ENCODE data around the gene SKIC3. TPM values are rescaled to one million over a fixed set of nuclear protein-coding genes. Genes with fewer than 3 reads are reported as not detected.

Gene SKIC3
- total and polyA plus RNA-seq, 2 donors = 28.3 to 253 TPM

DNA sequence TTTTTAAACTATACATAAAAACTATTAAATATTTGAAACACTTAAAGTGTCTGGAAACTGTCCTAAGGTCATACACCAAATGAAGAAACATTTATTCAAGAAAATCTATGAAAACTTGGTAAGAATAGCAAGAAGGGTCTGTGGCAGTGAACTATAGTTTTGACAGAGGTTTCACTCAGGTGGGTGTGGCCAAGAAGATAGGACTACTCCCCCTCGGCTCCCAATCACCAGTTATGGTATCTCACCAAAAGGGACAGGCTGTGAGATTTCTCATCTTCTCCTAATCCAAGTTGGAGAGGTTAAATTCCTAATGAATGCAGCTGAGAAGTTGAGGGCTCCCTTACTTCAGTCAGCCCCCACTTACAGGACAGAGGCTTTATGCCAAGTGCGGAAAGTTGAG lies 3.1 kb upstream of the SKIC3 start:
- WGBS = 90% methylated on average over 2 of the region's 2 CpGs
- H3K36me3 ChIP-seq (ENCODE audit: insufficient read depth) = no peaks in the 10 kb centered on the region
- no peaks in the 10 kb centered on the region for H3K4me1 ChIP-seq (ENCODE audit: insufficient read depth)
- no peak for DNase-seq (ENCODE audit: extremely low spot score)
- no peak overlapping the region for H3K4me3 ChIP-seq (ENCODE audit: low read depth, low read length)
- no peak overlapping the region for H3K27ac ChIP-seq (ENCODE audit: low read depth)

DNA sequence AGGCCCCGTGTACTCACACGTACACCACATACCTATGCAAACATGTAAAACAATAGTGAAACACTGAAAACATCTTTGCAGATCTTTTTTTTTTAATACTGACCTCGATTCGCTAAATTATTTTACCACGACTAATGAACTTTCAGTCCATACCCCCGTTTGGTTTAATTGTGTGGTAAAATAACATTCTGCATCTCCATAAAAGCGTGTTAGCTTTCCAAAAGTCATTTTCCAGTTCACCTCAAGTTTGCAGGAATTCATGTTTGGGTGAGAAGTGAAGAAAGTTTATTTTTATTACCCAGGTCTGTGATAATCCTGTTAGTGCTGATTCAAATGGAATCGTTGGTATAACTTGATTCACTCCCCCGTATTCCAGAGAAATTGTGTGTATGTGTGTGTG lies 776 bp upstream of the SKIC3 start:
- H3K27ac ChIP-seq (ENCODE audit: low read depth) = peak overlapping the region; percentile 96
- WGBS = under 1% methylated on average over 9 of the region's 9 CpGs
- H3K4me3 ChIP-seq (ENCODE audit: low read depth, low read length) = peak overlapping the region; percentile 64
- no peak for DNase-seq (ENCODE audit: extremely low spot score)
- no peaks in the 10 kb centered on the region for H3K36me3 ChIP-seq (ENCODE audit: insufficient read depth)
- no peaks in the 10 kb centered on the region for H3K4me1 ChIP-seq (ENCODE audit: insufficient read depth)

DNA sequence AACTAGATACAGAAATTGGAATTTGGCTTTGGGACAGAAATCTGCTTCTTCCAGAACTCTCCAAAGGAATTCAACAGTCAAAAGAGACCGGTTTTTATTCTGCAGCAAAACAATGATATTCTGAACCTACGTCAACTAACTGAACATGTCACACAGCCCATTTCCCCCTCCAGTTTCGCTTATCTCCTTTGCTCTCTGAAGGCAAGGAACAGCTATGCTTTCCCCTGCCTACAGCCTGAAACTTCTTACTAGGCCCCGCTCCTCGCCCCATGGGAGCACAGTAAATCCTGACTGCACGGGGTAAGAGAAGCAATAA lies 488 bp downstream of the SKIC3 start:
- no peak for DNase-seq (ENCODE audit: extremely low spot score)
- no peaks in the 10 kb centered on the region for H3K36me3 ChIP-seq (ENCODE audit: insufficient read depth)
- peak overlapping the region; percentile 61 for H3K27ac ChIP-seq (ENCODE audit: low read depth)
- no peaks in the 10 kb centered on the region for H3K4me1 ChIP-seq (ENCODE audit: insufficient read depth)
- peak overlapping the region; percentile 64 for H3K4me3 ChIP-seq (ENCODE audit: low read depth, low read length)
- WGBS = 0% methylated on average over 6 of the region's 6 CpGs

DNA sequence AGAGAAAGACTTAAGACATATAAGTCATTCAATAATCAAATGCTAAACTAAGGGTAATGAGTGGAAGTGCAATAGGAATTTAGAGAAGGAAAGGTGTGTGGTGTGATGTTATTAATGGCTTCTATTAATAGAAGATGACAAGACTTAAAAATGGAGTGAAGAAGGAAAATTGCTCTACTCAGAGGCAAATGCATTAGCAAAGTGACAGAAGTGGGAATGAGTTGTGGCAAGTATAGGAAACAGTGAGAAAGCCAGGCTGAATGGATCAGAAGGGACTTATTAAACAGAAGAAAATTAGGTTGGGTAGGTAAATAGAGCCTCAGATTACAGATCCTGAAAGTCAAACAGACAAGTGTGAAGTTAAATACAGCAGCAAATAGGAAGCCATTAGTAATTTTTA lies 5.7 kb downstream of the SKIC3 start:
- Histone ChIP-seq H3K4me1 (ENCODE audit: insufficient read depth) (no peaks in the 10 kb centered on the region), H3K27ac (ENCODE audit: low read depth) (no peak overlapping the region), H3K4me3 (ENCODE audit: low read depth, low read length) (no peak overlapping the region), H3K36me3 (ENCODE audit: insufficient read depth) (peaks cover 2% of the 10 kb centered on the region)
- DNase-seq (ENCODE audit: extremely low spot score) = no peak

DNA sequence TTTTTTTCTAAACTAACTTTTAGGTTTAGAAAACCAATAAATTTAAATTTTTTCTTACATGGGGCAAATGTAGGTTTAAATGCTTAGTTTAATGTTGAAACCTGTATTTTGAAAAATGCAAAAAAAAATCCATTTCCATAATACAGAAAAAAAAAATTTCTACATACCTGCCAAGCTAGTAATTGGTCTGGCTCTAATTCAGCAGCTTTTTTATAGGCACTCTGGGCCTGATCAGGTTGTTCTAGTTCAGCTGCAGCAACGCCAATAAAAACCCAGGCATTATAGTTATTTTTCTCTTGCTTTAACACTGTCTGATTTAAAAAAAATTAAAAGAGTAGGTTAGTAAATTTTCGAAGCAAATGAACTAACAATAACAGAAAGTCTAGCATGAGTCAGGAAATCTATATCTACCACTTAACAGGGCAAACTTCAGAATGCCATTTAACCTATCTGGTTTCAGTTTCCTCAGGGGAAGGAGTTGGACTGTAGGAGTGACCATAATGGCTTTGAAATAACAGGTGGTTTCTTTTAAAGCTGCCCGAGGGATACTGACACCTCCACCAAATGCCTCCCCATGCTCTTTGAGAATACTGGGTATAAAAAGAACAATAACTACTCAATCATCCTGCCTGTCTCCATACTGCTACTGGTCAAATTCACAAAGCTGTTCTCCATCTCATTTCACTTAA lies 11.6 kb downstream of the SKIC3 start:
- DNase-seq (ENCODE audit: extremely low spot score) = no peak
- 45% methylated on average over 3 of the region's 3 CpGs for WGBS
- no peak overlapping the region for H3K4me3 ChIP-seq (ENCODE audit: low read depth, low read length)
- H3K4me1 ChIP-seq (ENCODE audit: insufficient read depth) = no peaks in the 10 kb centered on the region
- H3K27ac ChIP-seq (ENCODE audit: low read depth) = no peak overlapping the region
- peaks cover 2% of the 10 kb centered on the region for H3K36me3 ChIP-seq (ENCODE audit: insufficient read depth)

DNA sequence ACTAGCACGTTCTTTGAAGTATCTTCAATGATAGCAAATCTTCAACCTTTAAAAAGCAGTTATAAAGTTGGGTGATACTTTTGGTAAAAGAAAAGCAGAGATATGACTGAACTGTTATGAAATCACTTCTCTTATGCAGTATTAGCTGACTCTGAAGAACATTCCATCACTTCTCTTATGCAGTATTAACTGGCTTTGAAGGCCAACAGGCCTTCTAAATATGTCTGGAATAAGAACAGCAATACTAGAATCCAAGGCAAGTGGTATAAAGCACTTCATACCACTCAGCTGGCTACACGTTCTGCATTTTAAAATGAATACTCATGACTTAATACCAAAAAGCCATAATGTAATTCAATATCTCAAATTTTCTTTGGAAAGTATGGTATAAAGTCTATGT lies 17.3 kb downstream of the SKIC3 start:
- DNase-seq (ENCODE audit: extremely low spot score) = no peak
- Histone ChIP-seq H3K4me3 (ENCODE audit: low read depth, low read length) (no peak overlapping the region), H3K4me1 (ENCODE audit: insufficient read depth) (no peaks in the 10 kb centered on the region), H3K36me3 (ENCODE audit: insufficient read depth) (no peaks in the 10 kb centered on the region), H3K27ac (ENCODE audit: low read depth) (no peak overlapping the region)
- WGBS = 88% methylated on average over 2 of the region's 2 CpGs

DNA sequence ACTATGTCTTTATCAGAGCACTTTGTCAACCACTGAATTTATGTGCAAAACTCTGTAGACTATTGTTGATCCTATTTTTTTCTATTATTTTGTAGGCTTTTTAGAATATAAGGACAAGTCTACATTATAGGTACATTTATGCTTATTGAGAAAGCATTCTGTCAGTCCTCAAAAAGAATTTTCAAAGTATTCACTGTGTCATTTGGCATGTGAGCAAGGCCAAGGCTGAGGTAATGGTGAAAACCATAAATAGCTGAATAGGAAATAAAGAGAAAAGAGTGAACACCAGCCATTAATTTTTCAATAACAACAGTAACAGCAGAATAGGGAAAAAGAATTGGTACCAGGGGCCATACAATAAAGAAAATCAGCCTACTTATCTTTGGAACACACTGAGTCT lies 21.0 kb downstream of the SKIC3 start:
- Histone ChIP-seq H3K36me3 (ENCODE audit: insufficient read depth) (no peaks in the 10 kb centered on the region), H3K27ac (ENCODE audit: low read depth) (no peak overlapping the region), H3K4me3 (ENCODE audit: low read depth, low read length) (no peak overlapping the region), H3K4me1 (ENCODE audit: insufficient read depth) (no peaks in the 10 kb centered on the region)
- no peak for DNase-seq (ENCODE audit: extremely low spot score)

DNA sequence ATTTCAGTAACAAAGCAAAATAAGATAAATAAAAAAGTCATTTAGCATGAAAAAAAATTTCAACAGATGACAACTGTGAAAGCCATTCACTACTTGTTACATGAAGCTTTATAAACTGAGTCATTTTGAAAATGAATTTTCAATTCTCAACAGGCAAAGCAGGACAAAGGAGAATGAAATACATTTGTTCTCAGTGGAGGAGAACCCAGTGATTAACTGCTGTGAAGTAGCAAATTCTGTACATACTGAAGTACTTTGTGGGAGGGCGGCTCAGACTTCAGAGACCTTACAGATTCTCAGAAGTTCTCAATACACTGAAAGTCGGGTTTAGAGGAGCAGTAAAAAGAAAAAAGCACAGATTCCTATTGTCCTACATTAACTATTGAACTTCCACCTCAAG lies 21.7 kb downstream of the SKIC3 start:
- no peak for DNase-seq (ENCODE audit: extremely low spot score)
- WGBS = 57% methylated on average over 2 of the region's 2 CpGs
- Histone ChIP-seq H3K4me3 (ENCODE audit: low read depth, low read length) (no peak overlapping the region), H3K27ac (ENCODE audit: low read depth) (no peak overlapping the region), H3K36me3 (ENCODE audit: insufficient read depth) (peaks cover 2% of the 10 kb centered on the region), H3K4me1 (ENCODE audit: insufficient read depth) (no peaks in the 10 kb centered on the region)

DNA sequence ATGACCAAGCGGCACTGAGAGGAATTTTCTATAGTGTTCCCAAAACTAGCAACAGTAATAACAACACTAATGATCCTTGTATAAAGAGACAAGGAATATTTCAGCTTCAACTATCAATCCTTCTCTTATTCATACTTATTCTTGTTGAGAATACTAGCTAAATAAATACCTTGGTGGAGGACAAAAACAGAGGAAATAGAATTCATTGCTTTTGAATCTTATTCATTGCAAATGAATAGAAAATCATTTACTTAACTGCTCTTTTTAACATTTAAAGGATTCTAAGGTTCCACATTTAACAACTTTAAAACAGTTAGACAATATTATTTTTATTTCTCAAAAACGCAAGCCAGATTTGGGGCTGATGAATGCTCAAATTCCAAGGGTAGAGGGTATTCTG lies 22.4 kb downstream of the SKIC3 start:
- peaks cover 2% of the 10 kb centered on the region for H3K36me3 ChIP-seq (ENCODE audit: insufficient read depth)
- WGBS = 93% methylated on average over 2 of the region's 2 CpGs

DNA sequence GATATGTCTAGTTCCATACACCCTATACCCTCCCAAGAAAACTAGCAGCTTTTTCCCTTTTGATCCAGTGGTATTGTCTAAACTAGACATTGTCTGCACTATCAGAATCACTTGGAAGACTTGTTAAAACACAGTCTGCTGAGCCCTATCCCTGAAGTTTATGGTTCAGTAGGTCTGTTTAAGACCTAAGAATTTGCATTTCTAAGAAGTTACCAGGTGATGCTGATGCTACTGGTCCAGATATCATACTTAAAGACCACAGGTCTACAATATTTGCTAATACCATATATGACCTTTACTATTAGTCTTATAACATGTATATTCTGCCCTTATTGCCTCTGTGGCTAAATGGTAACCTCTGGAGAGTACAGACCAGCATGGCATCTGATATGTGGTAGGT lies 23.3 kb downstream of the SKIC3 start:
- H3K27ac ChIP-seq (ENCODE audit: low read depth) = no peak overlapping the region
- peaks cover 2% of the 10 kb centered on the region for H3K36me3 ChIP-seq (ENCODE audit: insufficient read depth)
- no peak for DNase-seq (ENCODE audit: extremely low spot score)
- H3K4me1 ChIP-seq (ENCODE audit: insufficient read depth) = no peaks in the 10 kb centered on the region
- no peak overlapping the region for H3K4me3 ChIP-seq (ENCODE audit: low read depth, low read length)

More for the DNA sequence above, 22.4 kb downstream of the SKIC3 start:
- Histone ChIP-seq H3K4me1 (ENCODE audit: insufficient read depth) (no peaks in the 10 kb centered on the region), H3K4me3 (ENCODE audit: low read depth, low read length) (no peak overlapping the region), H3K27ac (ENCODE audit: low read depth) (no peak overlapping the region)
- DNase-seq (ENCODE audit: extremely low spot score) = no peak

DNA sequence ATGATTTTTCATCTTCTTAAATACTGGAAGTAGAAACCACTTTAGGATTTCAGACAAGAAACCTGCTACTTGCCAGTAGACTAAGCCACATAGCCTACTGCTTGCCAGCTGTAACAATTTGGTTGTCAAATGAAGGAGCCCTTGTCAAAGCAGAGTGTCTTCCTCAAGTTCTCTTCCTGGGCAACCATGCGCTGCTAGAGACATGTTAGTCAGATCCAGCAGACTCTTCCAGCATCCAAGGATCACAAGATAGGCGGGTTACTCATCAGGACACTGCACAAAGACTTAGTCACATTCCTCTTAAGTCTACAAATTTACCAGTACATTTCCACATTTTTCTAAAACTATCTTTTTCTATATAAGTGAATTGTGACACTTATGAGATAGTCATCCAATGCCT lies 24.4 kb downstream of the SKIC3 start:
- WGBS = 97% methylated on average over 2 of the region's 2 CpGs

DNA sequence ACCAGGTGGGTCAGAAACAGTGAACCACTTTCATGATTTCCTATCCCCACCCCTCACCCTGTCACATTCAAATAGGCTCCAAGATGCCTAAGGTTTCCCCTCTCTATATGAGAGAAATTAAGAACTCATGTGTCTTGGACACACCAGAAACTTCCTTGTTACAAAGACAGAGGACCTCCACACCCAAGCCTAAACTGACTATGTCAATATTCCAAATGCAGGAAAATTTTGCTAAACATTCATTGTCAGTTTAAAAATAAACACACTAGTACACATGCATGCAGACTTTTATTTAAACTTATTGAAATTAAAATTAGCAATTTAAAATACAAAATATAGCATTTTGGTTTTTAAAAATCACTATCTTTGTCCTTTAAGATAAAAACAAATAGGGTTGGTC lies 26.2 kb downstream of the SKIC3 start:
- Histone ChIP-seq H3K27ac (ENCODE audit: low read depth) (no peak overlapping the region), H3K36me3 (ENCODE audit: insufficient read depth) (peaks cover 4% of the 10 kb centered on the region)

More for the DNA sequence above, 24.4 kb downstream of the SKIC3 start:
- DNase-seq (ENCODE audit: extremely low spot score) = no peak
- Histone ChIP-seq H3K27ac (ENCODE audit: low read depth) (no peak overlapping the region), H3K4me1 (ENCODE audit: insufficient read depth) (no peaks in the 10 kb centered on the region), H3K36me3 (ENCODE audit: insufficient read depth) (peaks cover 4% of the 10 kb centered on the region), H3K4me3 (ENCODE audit: low read depth, low read length) (no peak overlapping the region)

DNA sequence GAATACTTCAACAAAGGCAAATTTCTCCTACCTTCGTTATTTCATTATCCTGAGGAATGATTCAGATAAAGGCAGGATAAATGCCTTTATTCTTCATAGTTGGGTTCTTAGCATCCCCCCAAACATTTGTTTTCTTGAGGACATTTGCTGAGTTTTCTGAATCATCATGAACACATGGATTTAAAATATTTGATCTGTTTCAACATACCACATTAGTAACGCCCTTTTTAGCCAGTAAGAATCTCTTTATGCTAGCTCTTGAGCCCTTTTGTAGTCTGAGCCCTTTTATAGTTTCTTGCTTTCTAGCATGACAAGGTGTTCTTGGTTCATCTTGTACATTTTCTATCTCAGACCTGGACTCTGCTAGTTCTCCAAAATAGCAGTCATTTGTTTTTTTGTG lies 27.9 kb downstream of the SKIC3 start:
- no peak overlapping the region for H3K27ac ChIP-seq (ENCODE audit: low read depth)
- no peak for DNase-seq (ENCODE audit: extremely low spot score)
- H3K4me1 ChIP-seq (ENCODE audit: insufficient read depth) = no peaks in the 10 kb centered on the region
- WGBS = 96% methylated on average over 2 of the region's 2 CpGs
- H3K4me3 ChIP-seq (ENCODE audit: low read depth, low read length) = no peak overlapping the region
- H3K36me3 ChIP-seq (ENCODE audit: insufficient read depth) = peaks cover 4% of the 10 kb centered on the region

More for the DNA sequence above, 26.2 kb downstream of the SKIC3 start:
- Histone ChIP-seq H3K4me1 (ENCODE audit: insufficient read depth) (no peaks in the 10 kb centered on the region), H3K4me3 (ENCODE audit: low read depth, low read length) (no peak overlapping the region)
- no peak for DNase-seq (ENCODE audit: extremely low spot score)

DNA sequence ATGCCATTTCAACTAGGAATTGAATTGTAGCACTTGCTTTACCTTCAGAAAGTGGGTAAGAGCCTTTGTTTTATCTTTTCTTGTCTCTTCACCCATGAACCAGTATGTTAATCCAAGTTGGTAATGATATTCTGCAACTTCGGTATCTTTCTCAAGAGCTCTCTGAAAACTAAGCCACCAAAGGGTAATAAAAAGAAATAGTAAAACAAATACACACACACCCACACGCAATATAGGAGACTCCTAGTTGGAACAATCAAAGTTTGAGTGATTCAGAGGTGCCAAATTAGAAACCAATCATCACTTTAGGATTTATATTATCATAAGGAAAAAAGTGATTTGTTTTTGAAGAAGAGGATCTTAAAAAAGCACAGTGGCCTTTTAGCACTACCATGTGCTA lies 30.4 kb downstream of the SKIC3 start:
- no peaks in the 10 kb centered on the region for H3K4me1 ChIP-seq (ENCODE audit: insufficient read depth)
- H3K4me3 ChIP-seq (ENCODE audit: low read depth, low read length) = no peak overlapping the region
- no peak for DNase-seq (ENCODE audit: extremely low spot score)
- H3K27ac ChIP-seq (ENCODE audit: low read depth) = no peak overlapping the region
- H3K36me3 ChIP-seq (ENCODE audit: insufficient read depth) = peaks cover 4% of the 10 kb centered on the region
- WGBS = 79% methylated on average over 2 of the region's 2 CpGs

DNA sequence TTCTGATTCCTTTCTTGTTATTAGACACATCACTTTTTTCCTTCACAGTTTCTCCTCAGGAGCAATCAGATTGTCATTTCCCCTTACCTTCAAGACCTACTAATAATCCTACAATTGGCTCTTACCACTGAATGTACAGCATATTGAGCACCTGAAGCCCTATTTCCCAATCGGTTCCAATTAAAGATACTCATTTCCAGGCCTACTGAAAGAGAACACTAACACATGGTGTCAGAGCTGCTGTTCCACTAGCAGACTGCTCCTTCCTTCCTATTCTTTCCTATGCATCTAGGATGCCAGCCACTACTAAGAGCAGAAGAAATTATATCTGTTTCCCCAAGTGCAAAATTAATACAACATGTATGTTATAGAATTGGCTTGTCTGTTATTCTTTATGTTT lies 34.6 kb downstream of the SKIC3 start:
- H3K36me3 ChIP-seq (ENCODE audit: insufficient read depth) = no peaks in the 10 kb centered on the region
- 95% methylated on average over 1 of the region's 1 CpG for WGBS
- no peak overlapping the region for H3K4me3 ChIP-seq (ENCODE audit: low read depth, low read length)
- DNase-seq (ENCODE audit: extremely low spot score) = no peak
- H3K4me1 ChIP-seq (ENCODE audit: insufficient read depth) = no peaks in the 10 kb centered on the region
- H3K27ac ChIP-seq (ENCODE audit: low read depth) = no peak overlapping the region

All from urinary bladder (tissue), 4 donors.